ENCODE results near the gene BRAF.
"Not testable (repeated sequence)": the region's sequence is repeated elsewhere in the genome, so short reads cannot be mapped to it uniquely, and the experiment has no call there.

The BRAF gene

DNA sequence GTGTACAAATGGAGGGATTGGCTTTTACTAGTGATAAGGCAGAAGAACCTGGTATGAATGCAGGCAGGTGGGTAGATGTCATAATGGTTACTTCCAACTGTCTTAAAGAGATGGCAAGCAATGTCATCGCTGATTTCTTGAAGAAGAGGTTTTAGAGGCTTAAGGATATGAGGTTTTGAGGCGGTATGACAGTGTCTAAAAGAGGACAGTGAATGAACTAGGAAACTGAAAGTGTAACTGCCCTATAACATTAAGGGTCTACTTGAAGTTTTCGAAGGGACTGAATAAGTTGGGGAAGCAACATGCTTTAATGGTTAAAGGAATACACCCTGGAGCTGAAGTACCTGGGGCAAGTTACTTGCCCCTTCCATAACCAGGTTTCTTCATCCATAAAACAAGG, 157.3 kb downstream of the BRAF start:
- no peak for DNase-seq

DNA sequence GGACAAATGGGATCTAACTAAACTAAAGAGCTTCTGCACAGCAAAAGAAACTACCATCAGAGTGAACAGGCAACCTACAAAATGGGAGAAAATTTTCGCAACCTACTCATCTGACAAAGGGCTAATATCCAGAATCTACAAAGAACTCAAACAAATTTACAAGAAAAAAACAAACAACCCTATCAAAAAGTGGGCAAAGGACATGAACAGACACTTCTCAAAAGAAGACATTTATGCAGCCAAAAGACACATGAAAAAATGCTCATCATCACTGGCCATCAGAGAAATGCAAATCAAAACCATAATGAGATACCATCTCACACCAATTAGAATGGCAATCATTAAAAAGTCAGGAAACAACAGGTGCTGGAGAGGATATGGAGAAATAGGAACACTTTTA, 159.3 kb downstream of the BRAF start:
- not testable (repeated sequence) for DNase-seq

DNA sequence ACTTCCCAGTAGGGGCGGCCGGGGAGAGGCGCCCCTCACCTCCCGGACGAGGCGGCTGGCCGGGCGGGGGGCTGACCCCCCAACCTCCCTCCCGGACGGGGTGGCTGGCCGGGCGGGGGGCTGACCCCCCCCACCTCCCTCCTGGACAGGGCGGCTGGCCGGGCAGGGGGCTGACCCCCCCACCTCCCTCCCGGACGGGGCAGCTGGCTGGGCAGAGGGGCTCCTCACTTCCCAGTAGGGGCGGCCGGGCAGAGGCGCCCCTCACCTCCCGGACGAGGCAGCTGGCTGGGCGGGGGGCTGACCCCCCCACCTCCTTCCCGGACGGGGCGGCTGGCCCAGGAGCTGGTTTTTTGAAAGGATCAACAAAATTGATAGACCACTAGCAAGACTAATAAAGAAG, 161.6 kb downstream of the BRAF start:
- not testable (repeated sequence) for DNase-seq

DNA sequence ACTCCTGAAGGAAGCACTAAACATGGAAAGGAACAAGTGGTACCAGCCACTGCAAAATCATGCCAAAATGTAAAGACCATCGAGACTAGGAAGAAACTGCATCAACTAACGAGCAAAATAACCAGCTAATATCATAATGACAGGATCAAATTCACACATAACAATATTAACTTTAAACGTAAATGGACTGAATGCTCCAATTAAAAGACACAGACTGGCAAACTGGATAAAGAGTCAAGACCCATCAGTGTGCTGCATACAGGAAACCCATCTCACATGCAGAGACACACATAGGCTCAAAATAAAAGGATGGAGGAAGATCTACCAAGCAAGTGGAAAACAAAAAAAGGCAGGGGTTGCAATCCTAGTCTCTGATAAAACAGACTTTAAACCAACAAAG, 163.4 kb downstream of the BRAF start:
- DNase-seq, result not testable (repeated sequence)

DNA sequence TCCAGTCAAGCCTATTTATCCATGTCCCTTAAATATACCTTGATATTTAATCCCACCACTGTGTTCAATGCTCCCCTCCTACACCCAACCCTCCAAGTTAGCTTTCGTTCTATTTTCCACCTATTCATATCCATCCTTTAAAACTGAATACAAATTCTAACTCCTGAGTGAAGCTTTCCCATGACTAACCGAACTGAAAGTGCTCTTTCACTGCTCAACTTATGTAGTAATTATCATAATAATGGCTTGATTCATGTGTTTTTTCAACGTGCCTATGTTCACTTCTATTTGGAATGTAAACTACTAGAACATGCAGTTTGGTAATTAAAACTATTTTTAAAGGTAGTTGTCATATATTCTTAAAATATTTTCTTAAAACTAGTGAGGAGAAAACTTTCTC, 170.2 kb downstream of the BRAF start:
- no peak for DNase-seq

DNA sequence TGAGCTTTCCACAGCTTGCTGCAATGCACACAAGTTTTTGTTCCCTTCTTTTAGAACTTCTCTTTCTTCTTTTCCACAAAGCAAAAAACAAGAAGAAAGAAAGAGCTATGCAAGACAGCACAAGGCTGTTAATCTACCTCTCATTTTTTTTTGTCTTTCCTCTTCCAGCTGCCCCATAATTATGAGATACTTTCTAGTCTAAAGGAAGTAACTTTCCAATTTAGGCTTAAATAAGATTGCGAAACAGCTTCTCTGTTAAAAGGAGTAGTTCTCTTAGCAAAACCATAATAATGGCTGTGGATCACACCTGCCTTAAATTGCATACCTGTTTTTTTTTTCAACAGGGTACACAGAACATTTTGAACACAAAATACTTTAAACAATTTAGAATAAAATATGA, 172.2 kb downstream of the BRAF start:
- DNase-seq, result no peak

DNA sequence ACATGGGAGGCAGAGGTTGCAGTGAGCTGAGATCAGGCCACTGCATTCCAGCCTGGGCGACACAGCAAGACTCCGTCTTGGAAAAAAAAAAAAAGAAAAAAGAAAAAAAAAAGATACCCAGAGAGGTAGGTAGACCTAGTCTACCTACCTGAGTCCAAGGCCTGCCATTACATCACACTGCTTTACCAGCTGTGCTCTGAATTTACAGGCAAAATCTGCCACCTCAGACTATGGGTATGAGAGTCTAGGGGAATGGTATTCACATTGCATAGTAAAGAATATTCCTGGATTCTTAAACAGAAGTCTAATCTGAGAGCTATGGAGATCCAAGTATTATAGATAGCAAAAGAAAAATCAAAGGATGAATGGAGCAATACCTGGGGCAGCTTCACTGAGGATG, 178.0 kb downstream of the BRAF start:
- DNase-seq, result no peak

DNA sequence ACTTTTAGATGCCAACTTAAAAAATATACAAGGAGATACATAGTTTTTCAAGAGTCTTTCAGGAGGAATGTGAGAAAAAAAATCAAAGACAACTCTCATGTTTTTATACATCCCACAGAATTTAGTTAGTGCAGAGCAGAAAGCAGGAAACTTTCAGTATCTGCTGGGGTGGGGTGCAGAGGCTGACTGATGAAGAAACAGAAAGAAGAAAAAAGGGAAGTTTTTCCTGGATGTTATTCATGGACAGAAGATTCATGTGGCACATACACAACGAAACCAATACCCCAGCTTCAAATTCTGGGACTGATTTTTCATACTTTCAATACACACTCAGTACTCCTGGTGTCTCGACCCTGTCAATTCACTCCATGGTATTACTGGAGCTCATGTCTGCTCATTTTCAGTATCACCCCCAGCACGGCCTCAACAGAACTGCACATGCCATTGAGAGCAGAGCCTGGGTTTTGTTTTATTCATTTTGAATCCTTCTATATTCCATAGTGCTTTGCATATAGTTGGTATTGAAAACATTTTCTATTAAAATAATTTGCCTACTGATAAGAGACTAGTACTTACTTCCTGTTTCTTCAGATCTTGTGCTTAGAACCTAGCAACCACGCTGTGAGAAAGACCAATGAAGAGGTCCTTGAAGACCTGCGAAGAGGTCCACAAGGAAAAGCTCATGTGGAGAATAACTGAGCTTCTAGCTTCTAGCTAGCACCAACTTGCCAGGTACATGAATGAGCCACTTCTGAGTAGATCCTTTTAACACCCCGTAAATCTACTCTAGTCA, 179.3 kb downstream of the BRAF start:
- DNase-seq, result no peak

DNA sequence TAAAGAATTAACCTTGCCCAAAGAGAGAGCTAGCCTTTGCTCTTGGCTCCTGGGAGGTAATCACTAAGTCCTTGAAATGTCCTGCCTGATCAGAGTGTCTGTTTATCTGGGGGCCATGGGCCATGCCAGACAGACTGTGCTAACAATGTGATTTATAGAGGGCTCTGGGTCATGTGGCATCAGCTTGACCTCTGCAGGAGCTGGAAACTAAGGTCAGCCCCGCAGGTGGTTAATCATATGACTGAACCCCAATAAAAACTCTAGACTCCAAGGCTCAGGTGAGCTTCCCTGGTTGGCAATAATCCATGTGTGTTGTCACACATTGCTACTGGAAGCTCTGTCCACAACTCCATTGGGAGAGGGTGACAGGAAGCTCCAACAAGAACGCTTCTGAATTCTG, 180.7 kb downstream of the BRAF start:
- no peak for DNase-seq

DNA sequence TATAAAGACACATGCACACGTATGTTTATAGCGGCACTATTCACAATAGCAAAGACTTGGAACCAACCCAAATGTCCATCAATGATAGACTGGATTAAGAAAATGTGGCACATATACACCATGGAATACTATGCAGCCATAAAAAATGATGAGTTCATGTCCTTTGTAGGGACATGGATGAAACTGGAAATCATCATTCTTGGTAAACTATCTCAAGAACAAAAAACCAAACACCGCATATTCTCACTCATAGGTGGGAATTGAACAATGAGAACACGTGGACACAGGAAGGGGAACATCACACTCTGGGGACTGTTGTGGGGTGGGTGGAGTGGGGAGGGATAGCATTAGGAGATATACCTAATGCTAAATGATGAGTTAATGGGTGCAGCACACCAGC, 181.5 kb downstream of the BRAF start:
- not testable (repeated sequence) for DNase-seq

DNA sequence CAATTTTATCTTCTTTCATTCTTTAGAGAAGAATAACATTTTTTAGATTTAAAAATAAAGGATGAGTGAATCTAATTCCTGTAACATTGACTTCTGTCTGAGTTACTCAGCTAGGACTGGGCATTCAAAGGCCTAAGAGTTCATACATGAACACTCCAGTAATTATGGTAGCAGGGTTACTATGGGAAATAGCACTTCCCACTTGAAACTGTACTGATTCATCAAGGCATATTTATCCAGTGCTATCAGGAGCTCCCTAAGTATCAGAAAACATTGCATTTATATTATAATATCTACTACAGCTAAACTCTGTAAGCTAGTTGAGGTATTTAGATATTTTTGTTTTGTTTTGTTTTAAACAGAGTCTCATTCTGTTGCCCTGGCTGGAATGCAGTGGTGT, 186.4 kb downstream of the BRAF start:
- no peak for DNase-seq

DNA sequence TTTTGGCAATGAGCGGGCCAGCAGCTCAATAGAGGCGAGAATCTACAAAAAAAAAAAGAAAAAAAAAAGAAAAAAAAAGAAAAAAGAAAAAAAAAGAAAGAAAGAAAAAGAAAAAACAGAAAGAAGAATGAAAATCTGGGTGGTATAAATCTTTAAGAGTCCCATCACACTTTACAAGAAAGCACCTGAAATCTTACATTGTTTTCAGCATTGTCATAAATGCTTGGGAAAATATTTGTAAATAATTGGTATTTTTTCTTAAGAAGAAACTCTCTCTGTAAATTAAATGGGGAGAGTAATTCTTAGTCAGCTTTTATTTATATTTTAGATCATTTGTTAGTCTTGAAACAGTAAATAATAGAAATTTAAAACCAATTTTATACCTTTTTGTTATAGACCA, 190.0 kb downstream of the BRAF start:
- no peak for DNase-seq

DNA sequence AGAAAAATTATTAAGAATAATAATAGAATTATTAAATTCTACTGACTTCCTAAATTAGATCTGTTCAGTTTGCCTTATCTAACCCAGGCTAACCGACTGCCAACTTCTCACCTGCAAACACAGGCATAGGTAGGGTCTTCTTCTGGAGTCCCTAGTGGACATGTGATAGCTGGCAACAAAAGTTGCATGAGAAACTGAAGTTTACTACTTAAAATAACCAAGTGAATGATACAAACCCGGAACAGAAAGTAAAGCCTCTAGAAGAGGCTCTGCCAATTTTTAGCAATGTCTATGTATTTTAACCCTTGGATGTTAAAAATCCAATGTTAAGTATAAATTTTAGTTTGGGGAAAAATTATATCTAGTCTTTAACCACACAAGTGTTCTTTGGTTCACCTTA, 190.6 kb downstream of the BRAF start:
- DNase-seq, result no peak

DNA sequence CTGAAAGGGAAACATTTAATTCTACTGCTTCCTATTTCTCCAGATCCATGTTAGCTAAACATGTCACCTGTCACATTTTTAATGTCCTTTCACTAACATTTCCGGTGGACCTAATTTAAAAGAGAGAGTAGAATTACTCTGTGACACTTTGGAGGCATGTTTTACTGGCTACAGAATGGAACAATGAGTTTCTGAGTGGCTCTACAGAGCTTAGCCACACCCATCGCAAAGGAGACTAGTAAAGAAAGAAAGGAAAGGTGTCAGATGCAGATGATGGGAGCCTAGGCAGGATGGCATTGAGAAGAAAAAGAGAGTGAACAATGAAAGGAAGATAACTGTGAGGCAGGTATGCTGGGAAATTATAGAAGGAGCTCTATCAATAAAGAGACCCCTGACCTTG, 192.3 kb downstream of the BRAF start:
- no peak for DNase-seq

DNA sequence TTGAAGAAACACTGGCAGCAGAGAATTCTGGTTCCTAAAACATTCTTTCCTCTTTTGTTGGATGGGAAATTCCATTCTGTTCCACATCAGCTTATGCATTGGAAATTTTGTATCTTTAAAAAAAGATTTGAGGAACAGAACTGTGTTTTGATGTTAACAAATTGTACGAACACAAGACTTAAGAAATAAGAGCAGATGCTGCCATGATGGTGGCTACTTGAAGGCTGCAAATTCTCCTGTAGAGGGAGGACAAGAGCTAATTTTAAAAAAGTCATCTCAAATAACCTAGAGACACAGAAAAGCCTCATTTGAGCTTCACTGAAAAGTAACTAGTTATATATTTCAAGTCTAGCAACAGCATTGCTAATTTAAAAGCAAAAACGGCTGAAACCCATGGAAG, 198.4 kb downstream of the BRAF start:
- peak; percentile 8 to 47 for DNase-seq

DNA sequence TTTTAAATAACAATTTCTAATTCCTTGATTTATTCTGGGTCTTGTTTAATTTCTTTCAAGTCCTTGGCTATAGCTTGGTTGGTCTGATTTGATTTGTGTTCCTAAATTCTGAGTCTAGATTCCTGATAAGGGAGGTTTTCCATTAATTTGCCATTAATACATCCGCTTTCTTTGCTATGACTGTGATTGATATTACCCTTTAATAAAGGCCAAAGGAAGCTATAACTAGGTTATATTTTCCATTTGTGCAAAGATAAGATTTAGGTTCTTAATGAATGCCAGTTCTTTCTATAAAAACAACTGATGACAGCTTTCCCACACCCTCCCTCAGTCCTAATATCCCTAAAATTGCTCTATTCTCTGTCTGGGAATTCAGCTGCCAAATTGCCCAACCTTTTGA, 200.0 kb downstream of the BRAF start:
- no peak for DNase-seq

DNA sequence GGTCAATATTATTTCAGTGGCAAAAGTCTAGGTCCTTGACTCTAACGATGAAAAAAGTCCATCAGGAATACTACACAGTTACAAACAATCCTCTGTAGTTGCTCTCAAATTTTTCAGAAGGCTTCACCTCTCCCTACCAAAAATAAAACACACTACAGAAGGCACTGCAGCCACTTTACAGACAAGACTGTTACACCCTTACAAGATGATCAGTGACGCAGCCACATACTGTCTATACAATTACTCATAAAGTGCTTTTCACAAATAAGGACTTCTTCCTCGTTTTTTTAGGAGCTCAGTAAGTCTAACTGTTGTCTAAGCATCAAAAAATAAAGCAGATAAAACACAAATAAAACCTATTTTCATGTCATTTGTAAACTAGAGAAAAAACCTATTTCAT, 201.2 kb downstream of the BRAF start:
- no peak for DNase-seq

DNA sequence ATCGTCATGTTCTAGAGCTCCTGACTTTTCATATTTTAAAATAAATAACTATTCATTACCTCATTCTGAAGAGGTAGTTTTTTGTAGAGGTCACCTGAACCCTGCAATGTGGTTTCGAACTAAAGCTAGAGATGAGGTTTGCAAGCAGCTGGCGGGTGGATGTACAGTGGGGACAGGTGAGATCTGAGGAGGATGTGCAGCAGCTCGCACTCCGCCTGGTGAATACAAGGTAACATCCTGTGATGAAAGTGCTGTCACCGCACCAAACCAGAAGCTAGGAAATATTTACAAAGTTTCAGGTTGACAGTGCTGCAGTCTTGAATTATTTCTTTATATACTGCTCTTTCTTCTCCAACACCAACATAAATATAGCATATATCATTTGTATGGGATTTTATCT, 201.7 kb downstream of the BRAF start:
- DNase-seq, result no peak

DNA sequence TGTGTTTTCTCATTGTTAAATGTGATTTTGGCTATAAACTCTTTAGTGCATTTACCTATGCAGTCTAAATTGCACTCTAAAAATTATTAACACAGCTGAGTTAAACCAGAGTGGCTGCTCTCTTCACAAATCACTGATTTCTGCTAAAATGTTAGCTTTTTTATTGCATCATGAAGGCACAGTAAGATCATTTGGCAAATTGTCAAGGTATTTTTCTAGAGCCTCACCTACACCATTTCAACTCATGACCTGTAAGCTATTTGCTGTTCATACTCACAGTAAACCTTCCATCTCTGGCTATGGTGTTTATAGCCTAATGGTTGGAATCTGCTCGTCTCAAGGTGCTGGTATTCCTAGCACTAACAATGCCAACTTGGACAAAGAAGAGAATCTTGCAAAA, 202.5 kb downstream of the BRAF start:
- DNase-seq, result no peak

DNA sequence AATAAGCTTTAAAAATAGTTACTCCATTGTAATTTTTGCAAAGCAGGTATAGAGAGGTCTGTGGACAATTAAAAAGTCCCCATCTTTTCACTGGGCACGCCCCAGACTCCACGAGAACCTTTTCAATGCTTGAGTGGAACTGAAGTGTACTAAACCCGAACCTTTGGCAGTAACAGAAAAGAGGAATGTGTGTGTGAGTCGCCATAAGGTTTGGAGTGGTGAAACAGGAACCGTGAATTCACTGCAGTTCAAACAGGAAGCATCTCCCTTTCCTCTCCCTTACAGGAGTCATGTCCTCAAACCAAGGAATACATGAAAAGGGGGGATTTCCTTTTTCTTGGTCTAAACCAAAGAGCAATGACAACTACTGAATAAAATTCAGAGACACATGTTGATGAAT, 205.0 kb downstream of the BRAF start:
- DNase-seq, result no peak

DNA sequence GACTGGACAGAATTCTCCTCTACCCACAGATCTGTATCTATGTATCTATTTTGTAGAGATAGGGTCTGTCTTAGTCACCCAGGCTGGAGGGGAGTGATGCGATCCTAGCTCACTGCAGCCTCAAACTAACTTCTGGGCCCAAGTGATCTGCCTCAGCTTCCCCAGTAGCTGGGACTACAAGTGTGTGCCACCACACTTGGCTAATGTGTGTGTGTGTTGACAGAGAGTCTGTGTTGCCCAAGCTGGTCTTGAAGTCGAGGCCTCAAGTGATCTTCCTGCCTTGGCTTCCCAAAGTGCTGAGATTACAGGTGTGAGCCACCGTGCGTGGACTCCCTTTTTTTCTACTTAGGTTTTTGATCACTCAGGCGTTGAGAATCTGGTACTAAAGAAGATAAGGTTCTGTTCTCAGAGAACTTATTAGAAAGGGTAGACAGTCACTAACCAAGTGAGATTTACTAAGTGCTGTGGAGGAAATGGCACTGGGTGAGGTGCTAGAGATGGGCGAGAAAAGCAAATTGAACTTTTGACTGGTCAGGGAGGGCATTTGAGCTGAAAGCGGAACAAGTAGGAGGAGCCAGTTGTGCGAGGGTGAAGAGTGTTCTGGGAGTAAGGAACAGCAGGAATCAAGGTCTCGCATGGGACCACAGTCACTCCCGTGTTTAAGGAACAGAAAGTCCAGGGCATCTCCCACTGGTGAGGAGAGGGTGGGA, 210.2 kb downstream of the BRAF start:
- no peak for DNase-seq

DNA sequence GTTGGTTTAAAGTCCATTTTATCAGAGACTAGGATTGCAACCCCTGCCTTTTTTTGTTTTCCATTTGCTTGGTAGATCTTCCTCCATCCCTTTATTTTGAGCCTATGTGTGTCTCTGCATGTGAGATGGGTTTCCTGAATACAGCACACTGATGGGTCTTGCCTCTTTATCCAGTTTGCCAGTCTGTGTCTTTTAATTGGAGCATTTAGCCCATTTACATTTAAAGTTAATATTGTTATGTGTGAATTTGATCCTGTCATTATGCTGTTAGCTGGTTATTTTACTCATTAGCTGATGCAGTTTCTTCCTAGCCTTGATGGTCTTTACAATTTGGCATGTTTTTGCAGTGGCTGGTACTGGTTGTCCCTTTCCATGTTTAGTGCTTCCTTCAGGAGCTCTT, 212.3 kb downstream of the BRAF start:
- DNase-seq, result not testable (repeated sequence)

DNA sequence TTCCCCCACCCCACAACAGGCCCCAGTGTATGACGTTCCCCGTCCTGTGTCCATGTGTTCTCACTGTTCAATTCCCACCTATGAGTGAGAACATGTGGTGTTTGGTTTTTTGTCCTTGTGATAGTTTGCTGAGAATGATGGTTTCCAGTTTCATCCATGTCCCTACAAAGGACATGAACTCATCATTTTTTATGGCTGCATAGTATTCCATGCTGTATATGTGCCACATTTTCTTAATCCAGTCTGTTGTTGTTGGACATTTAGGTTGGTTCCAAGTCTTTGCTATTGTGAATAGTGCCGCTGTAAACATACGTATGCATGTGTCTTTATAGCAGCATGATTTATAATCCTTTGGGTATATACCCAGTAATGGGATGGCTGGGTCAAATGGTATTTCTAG, 216.0 kb downstream of the BRAF start:
- DNase-seq, result not testable (repeated sequence)

DNA sequence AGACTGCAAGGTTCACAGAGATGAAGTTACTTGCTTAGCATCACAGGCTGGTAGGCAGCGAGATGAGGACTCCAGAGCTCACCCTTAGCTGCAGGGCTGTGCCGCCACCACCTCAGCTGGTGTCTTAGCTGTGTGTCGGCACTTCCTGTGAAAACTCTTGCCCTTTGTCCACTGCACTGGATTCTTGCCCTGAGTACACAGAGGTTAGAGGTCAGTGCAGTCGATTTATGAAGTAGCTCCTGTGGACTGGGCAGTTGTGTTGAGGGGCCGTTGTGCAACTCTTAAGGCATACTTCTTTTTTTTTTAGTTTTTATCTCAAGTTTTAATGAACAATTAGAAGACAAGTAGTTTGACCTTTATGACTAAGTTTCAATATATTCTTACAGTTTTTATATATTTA, 217.6 kb downstream of the BRAF start:
- DNase-seq, result no peak

DNA sequence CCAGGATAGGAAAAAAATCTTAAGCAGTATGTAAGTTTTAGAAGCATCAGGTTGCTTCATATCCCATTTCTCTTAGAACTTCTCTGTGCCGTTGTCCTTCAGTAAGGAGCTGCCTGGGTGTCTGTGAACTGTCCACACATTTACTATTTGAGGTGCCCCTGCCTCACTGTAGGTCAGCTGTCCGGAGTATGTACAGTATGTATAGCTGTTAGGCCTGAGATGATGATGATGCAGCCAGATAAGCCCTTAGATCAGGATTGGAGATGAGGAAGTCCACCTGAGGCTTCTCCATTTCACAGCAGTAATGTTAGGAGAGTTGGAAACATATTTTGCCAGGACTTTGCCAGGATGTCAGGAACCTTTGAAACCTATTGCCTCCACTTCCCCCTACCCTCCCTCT, 220.5 kb downstream of the BRAF start:
- DNase-seq, result no peak

All from NCI-H524 (cell line).